HepG2 (cell line): ENCODE results near the gene UQCRHL. TPM values are rescaled to one million over a fixed set of nuclear protein-coding genes. Genes with fewer than 3 reads are reported as not detected.

ENCODE experiments used
- ARID4A ChIP-seq: sonication (generic); formaldehyde crosslinking; IDR thresholded peaks from 2 replicates; pipeline ENCODE4 v1.5.0; 2020; ENCODE audit warnings: mild to moderate bottlenecking, missing genetic modification reagents, borderline replicate concordance
- DBP ChIP-seq: sonication (generic); formaldehyde crosslinking; IDR thresholded peaks from 2 replicates; pipeline ENCODE4 v1.4.0; 2020; ENCODE audit warnings: missing genetic modification reagents; ENCODE audit errors: not compliant biosample characterization
- FOXA3 ChIP-seq: IDR thresholded peaks from 2 replicates; pipeline ENCODE4 v1.6.1; 2016; ENCODE audit warnings: missing genetic modification reagents, missing compliant biosample characterization
- KDM2A ChIP-seq: sonication (generic); formaldehyde crosslinking; IDR thresholded peaks from 2 replicates; pipeline ENCODE4 v1.4.0; 2020; ENCODE audit warnings: low read depth, missing genetic modification reagents, borderline replicate concordance
- NCOA1 ChIP-seq: sonication (generic); formaldehyde crosslinking; IDR thresholded peaks from 2 replicates; pipeline ENCODE4 v1.9.0; 2021; ENCODE audit warnings: missing genetic modification reagents
- POGK ChIP-seq: sonication (generic); formaldehyde crosslinking; conservative IDR thresholded peaks from 2 replicates; pipeline ENCODE4 v1.8.0; 2022; ENCODE audit warnings: mild to moderate bottlenecking, moderate library complexity, missing genetic modification reagents
- RARG ChIP-seq: sonication (generic); formaldehyde crosslinking; IDR thresholded peaks from 2 replicates; pipeline ENCODE4 v1.4.0; 2020; ENCODE audit warnings: low read depth, mild to moderate bottlenecking, missing genetic modification reagents
- SP1 ChIP-seq, 2 experiments: fragments of 450-650 bp in 1 of 2; sonication (generic) in 1 of 2; formaldehyde crosslinking in 1 of 2; IDR thresholded peaks; 2 replicates each; pipeline versions ENCODE4 v1.4.0 to v1.6.1; 2016 to 2020; ENCODE audit warnings: missing genetic modification reagents in 1 of 2
- SRF ChIP-seq: IDR thresholded peaks from 2 replicates; pipeline ENCODE4 v1.6.1; 2011; ENCODE audit warnings: mild to moderate bottlenecking, low read depth, low read length, moderate library complexity
- STAT5B ChIP-seq: sonication (generic); formaldehyde crosslinking; IDR thresholded peaks from 2 replicates; pipeline ENCODE4 v1.4.0; 2020; ENCODE audit warnings: missing genetic modification reagents
- TFDP1 ChIP-seq: IDR thresholded peaks from 2 replicates; pipeline ENCODE4 v1.6.1; 2016; ENCODE audit warnings: missing compliant biosample characterization, missing genetic modification reagents, borderline replicate concordance
- THAP7 ChIP-seq: sonication (generic); formaldehyde crosslinking; IDR thresholded peaks from 2 replicates; pipeline ENCODE4 v1.8.1; 2023; ENCODE audit warnings: mild to moderate bottlenecking, missing genetic modification reagents
- ZBTB26 ChIP-seq: IDR thresholded peaks from 2 replicates; pipeline ENCODE4 v1.6.1; 2016; ENCODE audit warnings: missing compliant biosample characterization, missing genetic modification reagents, borderline replicate concordance
- ZNF460 ChIP-seq: sonication (generic); formaldehyde crosslinking; IDR thresholded peaks from 2 replicates; pipeline ENCODE4 v1.5.1; 2020; ENCODE audit warnings: missing genetic modification reagents, mild to moderate bottlenecking, borderline replicate concordance
- ZNF570 ChIP-seq: sonication (generic); formaldehyde crosslinking; IDR thresholded peaks from 2 replicates; pipeline ENCODE4 v1.4.0; 2020; ENCODE audit warnings: mild to moderate bottlenecking, missing genetic modification reagents, borderline replicate concordance
- ZNF740 ChIP-seq: sonication (generic); formaldehyde crosslinking; IDR thresholded peaks from 2 replicates; pipeline ENCODE4 v1.4.0; 2020; ENCODE audit warnings: missing genetic modification reagents
- polyA plus RNA-seq, 8 experiments: library from polyadenylated mRNA; depleted of rRNA in 3 of 8; stranded (reverse) in 7 of 8; unstranded in 1 of 8; fragments of >200 nt; fragmentation: Illumina TruSeq in 4 of 8; extraction: Trizol in 4 of 8; gene quantifications; 2 replicates each; pipeline versions ENCODE4 v1.2.1 to v1.2.3, GENCODE V29; 2011 to 2016; ENCODE audit warnings: low read depth in 4 of 8, missing spikeins in 1 of 8, mixed read lengths in 1 of 8; ENCODE audit not compliant: insufficient read depth in 1 of 8
- total RNA-seq, 5 experiments: library from RNA; depleted of rRNA; stranded (reverse); fragments of >200 nt; fragmentation: Illumina TruSeq; extraction: Trizol; gene quantifications; 2 replicates each; pipeline ENCODE4 v1.2.3, GENCODE V29; 2016; ENCODE audit warnings: low read depth in 1 of 5

The UQCRHL gene
- total and polyA plus RNA-seq, 2 of the 13 experiments (the other 11 are each of a cell fraction or from before 2014, with no cell fraction given), result 1.8 to 2.3 TPM

GRCh38 chr1:15799928-15800835 is 7.3 kb downstream of the UQCRHL start (continued):
- TF ChIP-seq ARID4A (CRISPR knock-in tag) (peak; percentile 57; the same call in 1 of the 2 replicates), POGK (CRISPR knock-in tag) (no peak), SRF (no peak), ZNF460 (CRISPR knock-in tag) (no peak), FOXA3 (CRISPR knock-in tag) (peak; percentile 72), DBP (no peak), TFDP1 (CRISPR knock-in tag) (peak; percentile 64; the same call in 1 of the 2 replicates), SP1 (IDR thresholded peaks at IDR 0.05) (no peak), SP1 (CRISPR knock-in tag; IDR thresholded peaks at IDR 0.05) (0 out of 2 replicates have a peak, but pooled peaks have one; percentile 38), ZNF570 (CRISPR knock-in tag) (no peak), ZBTB26 (CRISPR knock-in tag) (no peak; the same call in 1 of the 2 replicates), NCOA1 (CRISPR knock-in tag) (no peak), STAT5B (CRISPR knock-in tag) (0 out of 2 replicates have a peak, but pooled peaks have one; percentile 66), THAP7 (CRISPR knock-in tag) (no peak), RARG (CRISPR knock-in tag) (no peak), ZNF740 (CRISPR knock-in tag) (no peak), KDM2A (CRISPR knock-in tag) (peak; percentile 64; the same call in 1 of the 2 replicates)
